T-helper 9 cell (primary cell): ENCODE results near the gene TRIM38.

ENCODE experiments used
- DNase-seq: peaks from one replicate; pipeline ENCODE4 v3.0.0-alpha.2; 2020

TRIM38 gene

DNA sequence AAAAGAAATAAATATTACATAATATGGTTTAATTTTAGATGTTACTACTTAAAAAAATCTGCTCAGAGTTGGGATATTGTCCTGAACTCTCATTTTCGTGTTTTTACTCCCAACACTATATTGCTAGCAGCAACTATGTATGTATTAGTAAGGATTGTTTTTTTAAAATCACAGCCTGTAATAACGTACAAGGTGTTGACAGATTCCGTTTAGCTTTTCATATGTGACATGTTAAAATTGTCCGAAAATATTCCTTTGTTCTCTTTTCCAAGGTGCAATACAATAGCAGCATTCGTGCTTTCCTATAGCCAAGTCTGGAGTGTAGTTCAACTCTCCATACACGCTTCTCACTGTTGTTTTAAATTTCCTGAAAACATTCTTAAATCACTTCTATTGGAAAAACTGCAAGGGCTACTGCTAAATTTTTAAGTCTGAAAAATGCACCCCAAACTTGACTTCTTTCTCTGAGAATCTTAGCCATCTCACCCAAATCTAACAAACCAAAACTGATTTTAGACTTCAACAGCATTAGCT, 65.7 kb downstream of the TRIM38 start:
- DNase-seq: no peak

DNA sequence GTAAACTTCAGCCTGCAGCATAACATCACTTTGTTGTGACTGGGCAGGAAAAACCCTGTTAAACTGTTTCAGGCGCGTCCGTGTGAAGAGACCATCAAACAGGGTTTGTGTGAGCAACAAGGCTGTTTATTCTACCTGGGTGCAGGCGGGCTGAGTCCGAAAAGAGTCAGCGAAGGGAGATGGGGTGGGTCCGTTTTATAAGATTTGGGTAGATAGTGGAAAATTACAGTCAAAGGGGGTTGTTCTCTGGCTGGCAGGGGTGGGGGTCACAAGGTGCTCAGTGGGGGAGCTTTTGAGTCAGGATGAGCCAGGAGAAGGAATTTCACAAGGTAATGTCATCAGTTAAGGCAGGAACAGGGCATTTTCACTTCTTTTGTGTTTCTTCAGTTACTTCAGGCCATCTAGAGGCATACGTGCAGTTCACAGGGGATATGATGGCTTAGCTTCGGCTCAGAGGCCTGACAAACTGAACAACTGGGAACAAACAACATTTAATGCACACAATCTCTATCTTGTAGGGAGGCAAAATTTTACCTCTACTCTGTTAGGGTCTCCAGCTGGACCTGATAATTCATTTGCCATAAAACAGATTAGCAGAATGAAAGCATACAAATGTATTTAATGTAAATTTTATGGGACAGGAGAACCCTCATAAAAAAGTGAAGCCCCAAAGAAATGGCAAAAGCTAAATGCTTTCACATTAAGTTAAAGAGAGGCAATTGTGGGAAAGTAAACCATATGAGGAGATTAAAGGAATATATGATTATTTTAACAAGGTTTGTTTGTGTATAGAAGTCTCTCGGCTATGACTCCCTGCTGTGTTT, 66.4 kb downstream of the TRIM38 start:
- DNase-seq: no peak

- no peak for DNase-seq
Measured at GRCh38 chr6:26029570-26029856, 66.9 kb downstream of the TRIM38 start.

DNA sequence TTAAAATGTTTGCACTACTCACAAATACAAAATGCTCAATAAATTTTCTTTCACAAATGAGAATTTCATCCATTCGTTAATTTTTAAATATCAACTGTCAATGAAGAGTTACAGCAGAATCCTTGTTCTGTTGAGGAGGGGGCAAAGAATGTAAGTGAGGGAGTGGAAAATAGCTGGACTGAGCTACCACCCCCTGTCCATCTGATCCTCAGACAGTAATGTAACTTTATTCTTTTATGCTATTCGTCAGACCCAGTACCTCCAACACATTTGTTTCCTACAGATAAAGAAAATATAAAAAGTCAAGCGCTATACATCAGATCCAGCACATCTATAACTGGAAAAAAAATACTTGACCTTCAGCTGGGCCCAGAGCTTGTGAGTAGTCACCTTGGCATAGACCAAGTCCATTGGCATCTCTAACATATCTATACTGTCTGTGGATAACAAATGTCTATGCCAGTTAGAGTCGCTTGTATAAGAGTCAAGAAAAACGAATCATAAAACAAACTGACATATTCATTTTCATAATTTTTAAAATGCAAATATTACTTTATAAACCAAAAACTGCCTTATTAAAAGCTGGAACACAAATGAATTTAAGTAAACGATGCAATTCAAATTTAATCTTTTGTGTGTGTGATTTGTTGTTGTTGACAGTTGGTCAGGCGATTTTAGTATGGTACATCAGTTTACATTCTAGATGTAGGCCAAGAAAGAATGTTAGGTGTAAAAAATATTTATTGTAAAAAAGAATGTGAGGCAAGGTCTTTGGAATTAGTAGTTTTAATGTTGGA, 67.5 kb downstream of the TRIM38 start:
- no peak for DNase-seq

DNA sequence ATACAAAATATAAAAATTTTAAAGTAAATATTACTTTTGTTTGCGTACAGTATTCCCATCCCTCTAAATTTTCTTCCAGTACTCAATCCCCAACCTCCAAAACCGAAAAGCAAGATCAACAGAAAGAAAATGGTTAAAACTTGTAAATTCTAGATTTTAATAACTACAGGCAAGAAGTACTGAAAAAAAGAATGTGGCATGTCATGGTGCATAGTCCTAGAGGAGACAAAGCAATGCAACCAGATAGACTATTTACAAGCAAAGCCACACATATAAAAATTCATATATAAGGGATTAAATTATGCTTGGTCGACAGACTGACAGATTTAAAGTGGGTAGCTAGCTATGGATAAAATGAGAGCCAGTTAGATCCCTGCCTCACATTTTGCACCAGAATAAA, 68.1 kb downstream of the TRIM38 start:
- no peak for DNase-seq

DNA sequence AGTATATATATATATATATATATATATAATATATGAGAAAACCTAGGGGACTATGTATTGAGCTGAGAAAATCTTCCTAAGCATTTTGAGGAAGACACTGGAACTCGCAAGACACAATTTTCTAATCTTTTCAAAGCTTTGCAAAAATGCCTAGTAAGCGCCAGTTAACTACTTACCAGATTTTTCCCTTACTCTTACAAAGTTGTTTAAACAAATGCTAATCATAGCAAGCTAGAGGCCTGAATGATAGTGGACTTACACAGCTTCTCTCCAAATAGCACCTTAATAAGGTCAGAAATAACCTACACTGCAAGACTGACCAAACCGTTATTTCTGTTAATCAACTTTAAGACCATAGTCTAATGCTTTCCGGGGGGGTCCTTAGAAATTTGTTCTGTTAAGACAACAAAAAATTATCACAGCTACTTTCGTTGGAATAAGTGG, 68.6 kb downstream of the TRIM38 start:
- DNase-seq: no peak

- DNase-seq: peak; percentile 75
Measured at GRCh38 chr6:26031595-26032339, 69.2 kb downstream of the TRIM38 start.

DNA sequence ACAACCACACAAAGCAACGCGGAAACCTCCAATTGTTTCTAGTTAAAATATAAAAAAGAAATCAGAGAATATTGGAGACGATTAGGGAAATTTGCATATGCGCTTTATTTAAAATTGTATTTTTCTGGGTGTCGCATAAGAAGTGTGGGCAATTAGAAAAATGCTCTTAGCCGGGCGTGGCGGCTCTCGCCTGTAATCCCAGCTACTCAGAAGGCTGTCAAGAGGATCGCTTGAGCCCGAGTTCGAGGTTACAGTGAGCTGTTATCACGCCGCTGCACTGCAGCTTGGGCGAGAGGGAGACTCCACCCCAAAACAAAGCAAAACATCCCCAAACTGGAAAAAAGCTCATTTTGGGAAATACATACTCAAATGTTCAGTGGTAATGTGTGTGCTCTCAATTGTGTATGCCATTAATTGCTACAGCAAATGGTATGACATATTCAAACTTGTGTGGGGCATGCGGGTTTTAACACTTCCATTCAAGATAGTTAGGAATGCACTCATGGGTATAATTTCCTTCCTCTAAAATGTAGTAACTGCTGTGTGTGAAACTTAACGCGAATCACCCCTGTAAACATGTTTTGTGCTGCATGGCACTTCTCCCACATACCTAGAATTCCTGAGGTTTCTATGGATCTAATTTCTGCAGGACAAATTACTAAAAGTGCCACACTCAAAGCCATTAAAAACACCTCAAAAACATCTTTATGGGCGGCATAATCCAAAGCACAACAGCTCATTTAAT, 69.9 kb downstream of the TRIM38 start:
- DNase-seq: no peak

- no peak for DNase-seq
Measured at GRCh38 chr6:26033085-26033940, 70.7 kb downstream of the TRIM38 start.

- no peak for DNase-seq
Measured at GRCh38 chr6:26033941-26034354, 71.3 kb downstream of the TRIM38 start.

- DNase-seq: no peak
Measured at GRCh38 chr6:26034905-26035304, 72.3 kb downstream of the TRIM38 start.
